Occipital lobe (tissue), 2 donors: Measurements from ENCODE around the gene PPP1CA. TPM values are rescaled to one million over a fixed set of nuclear protein-coding genes. Genes with fewer than 3 reads are reported as not detected.
"Not testable (repeated sequence)": the region's sequence is repeated elsewhere in the genome, so short reads cannot be mapped to it uniquely, and the experiment has no call there.

Experiments
- DNase-seq: peaks from one replicate; lab custom pipeline; 2025; lab: John Stamatoyannopoulos, UW
- total RNA-seq: library from RNA; depleted of rRNA; stranded (reverse); fragments of >200 nt; gene quantifications from one replicate; pipeline ENCODE4 v1.2.3, GENCODE V29; 2014

The PPP1CA gene
- total RNA-seq, 1 donor from 2014 or later = 53.5 TPM

- no peak for DNase-seq
Measured at GRCh38 chr11:67404515-67405195, 3.0 kb upstream of the PPP1CA start.

GRCh38 chr11:67403085-67403484 lies 1.4 kb upstream of the PPP1CA start:
- not testable (repeated sequence) for DNase-seq

GRCh38 chr11:67402192-67402839 lies 658 bp upstream of the PPP1CA start:
- not testable (repeated sequence) for DNase-seq

GRCh38 chr11:67400942-67401494 lies 640 bp downstream of the PPP1CA start:
- no peak for DNase-seq

GRCh38 chr11:67400251-67400941 lies 1.3 kb downstream of the PPP1CA start:
- no peak for DNase-seq

GRCh38 chr11:67398661-67399563 lies 2.7 kb downstream of the PPP1CA start:
- no peak for DNase-seq

GRCh38 chr11:67397986-67398660 lies 3.5 kb downstream of the PPP1CA start:
- no peak for DNase-seq

- no peak for DNase-seq
Measured at GRCh38 chr11:67397536-67397935, 4.1 kb downstream of the PPP1CA start.

- no peak for DNase-seq
Measured at GRCh38 chr11:67396587-67397389, 4.9 kb downstream of the PPP1CA start.

GRCh38 chr11:67396259-67396581 lies 5.4 kb downstream of the PPP1CA start:
- DNase-seq = no peak

- no peak for DNase-seq
Measured at GRCh38 chr11:67395555-67396258, 6.0 kb downstream of the PPP1CA start.

GRCh38 chr11:67393990-67394389 lies 7.7 kb downstream of the PPP1CA start:
- DNase-seq = no peak

- DNase-seq = no peak
Measured at GRCh38 chr11:67393437-67393836, 8.2 kb downstream of the PPP1CA start.

- DNase-seq = no peak
Measured at GRCh38 chr11:67392183-67392715, 9.4 kb downstream of the PPP1CA start.

GRCh38 chr11:67391304-67392182 lies 10.1 kb downstream of the PPP1CA start, which contains the start of gene RAD9A:
Gene RAD9A, plus strand, starts transcription at chr11:67391986. Its CDS starts 59 bp downstream, at chr11:67392045.
- DNase-seq = peak; percentile 90

- DNase-seq = no peak
Measured at GRCh38 chr11:67390947-67391303, 10.7 kb downstream of the PPP1CA start.

GRCh38 chr11:67389477-67389876 lies 12.2 kb downstream of the PPP1CA start:
- no peak for DNase-seq

GRCh38 chr11:67387518-67387917 lies 14.1 kb downstream of the PPP1CA start:
- DNase-seq = no peak
